GM21447 (cell line): ENCODE measurements around the gene PRAMEF27.
"Not testable (repeated sequence)": the region's sequence is repeated elsewhere in the genome, so short reads cannot be mapped to it uniquely, and the experiment has no call there.

Experiments used
- ATAC-seq: cut with Tn5 transposase; IDR thresholded peaks from one replicate; pipeline ENCODE4 v1.9.1; 2021; ENCODE audit not compliant: unreplicated experiment

The PRAMEF27 gene

DNA sequence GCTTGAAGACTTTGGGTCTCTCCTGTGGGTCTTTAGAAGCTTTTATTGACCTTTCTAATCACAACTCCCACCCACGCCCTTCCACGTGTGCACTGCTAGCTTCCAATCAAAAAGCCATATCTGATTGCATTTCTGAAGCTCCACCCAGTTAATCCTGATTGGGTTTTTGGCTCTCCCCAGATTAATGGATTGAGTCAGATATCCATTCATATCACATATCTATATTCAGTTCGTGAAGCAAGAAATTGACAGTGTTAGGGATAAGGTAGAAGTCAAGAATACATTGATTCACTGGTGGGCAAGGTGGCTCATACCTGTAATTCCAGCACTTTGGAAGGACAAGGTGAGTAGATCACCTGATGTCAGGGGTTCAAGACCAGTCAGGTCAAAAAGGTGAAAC lies at the start of gene PRAMEF27:
TSS of gene PRAMEF27 (minus strand) at position 101 of the 400 bp plus-strand sequence. CDS start 2,916 bp downstream, outside the sequence.
- not testable (repeated sequence) for ATAC-seq

GRCh38 chr1:13070474-13070873 lies 14.1 kb upstream of the PRAMEF27 start, which contains the start of gene PRAMEF25:
PRAMEF25 (plus strand) TSS chr1:13070774; CDS start chr1:13073694, 2,920 bp downstream.
- not testable (repeated sequence) for ATAC-seq

- not testable (repeated sequence) for ATAC-seq
These were observed 36.5 kb downstream of the PRAMEF27 start for GRCh38 chr1:13019846-13020245.

GRCh38 chr1:13011932-13012331 lies 44.4 kb downstream of the PRAMEF27 start:
- ATAC-seq = not testable (repeated sequence)

DNA sequence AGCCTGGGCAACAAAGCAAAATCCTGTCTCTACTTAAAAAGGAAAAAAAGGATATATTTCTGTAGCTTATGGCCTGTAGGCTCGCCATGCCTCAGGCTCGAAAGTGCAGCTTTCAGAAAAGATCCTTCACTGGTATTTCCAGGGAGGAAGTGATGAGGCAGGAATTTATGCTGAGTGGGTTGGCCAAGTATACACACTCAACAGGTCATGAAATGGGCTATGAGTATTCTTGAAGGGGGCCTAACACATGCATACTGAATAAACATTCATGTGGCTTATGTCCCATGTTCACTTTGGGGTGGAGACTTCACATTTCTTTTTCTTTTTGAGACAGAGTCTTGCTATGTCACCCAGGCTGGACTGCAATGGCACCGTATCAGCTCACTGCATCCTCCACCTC lies 47.0 kb downstream of the PRAMEF27 start:
- not testable (repeated sequence) for ATAC-seq

DNA sequence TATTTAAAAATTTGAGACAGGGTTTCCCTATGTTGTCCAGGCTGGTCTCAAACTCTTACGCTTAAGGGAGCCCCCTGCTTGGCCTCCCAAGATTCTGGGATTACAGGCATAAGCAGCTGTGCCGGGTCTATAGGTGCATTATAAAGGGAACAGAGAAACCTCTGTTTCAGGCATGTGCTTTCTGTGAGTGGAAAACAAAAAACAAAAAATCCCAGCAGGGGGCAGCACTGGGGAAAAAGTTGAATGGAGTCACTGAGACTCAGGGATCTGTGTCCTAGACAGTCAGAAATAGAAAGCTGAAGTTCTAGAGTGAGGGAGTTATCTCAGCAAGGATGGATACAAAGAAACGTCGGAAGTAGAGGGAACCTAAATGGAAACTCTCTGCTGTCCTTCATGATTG lies 50.6 kb downstream of the PRAMEF27 start:
- not testable (repeated sequence) for ATAC-seq
